PC-3 (cell line): ENCODE data around the gene TECTA. TPM values are rescaled to one million over a fixed set of nuclear protein-coding genes. Genes with fewer than 3 reads are reported as not detected.

Source experiments
- ATAC-seq: fragments of 200-7000 bp; cut with Tn5 transposase; 2 replicates; pipeline ENCODE4 v1.9.1; 2020; ENCODE audit warnings: mild to moderate bottlenecking, moderate library complexity
- BruUV-seq: library from RNA; stranded (reverse); fragments of 400-500 nt; replicated peaks from 2 replicates; lab custom pipeline; 2021; lab: Mats Ljungman, UMichigan
- CTCF ChIA-PET: fragments of 300-600 bp; sonication (Branson Sonifier 250); formaldehyde crosslinking; loops from one replicate; lab custom pipeline; 2022; ENCODE audit warnings: antibody characterized with exemption; lab: Charles Lee
- POLR2A ChIA-PET: fragments of 300-600 bp; sonication (Branson Sonifier 250); formaldehyde crosslinking; loops from one replicate; lab custom pipeline; 2022; ENCODE audit warnings: antibody characterized with exemption; ENCODE audit not compliant: unreplicated experiment; lab: Charles Lee
- DNase-seq: peaks from one replicate; pipeline ENCODE4 v3.0.0-alpha.2; 2015
- H2AFZ ChIP-seq: fragments of 300-600 bp; sonication (generic); 2 replicates; pipeline ENCODE4 v1.6.0; 2016; ENCODE audit warnings: antibody characterized with exemption, low read length
- H3F3A ChIP-seq: fragments of 300-600 bp; sonication (generic); one replicate; pipeline ENCODE4 v1.6.0; 2017; ENCODE audit warnings: antibody characterized with exemption, low read length, control low read depth, mild to moderate bottlenecking; ENCODE audit not compliant: unreplicated experiment
- H3K27ac ChIP-seq: fragments of 300-600 bp; sonication (generic); 2 replicates; pipeline ENCODE4 v1.5.1; 2016; ENCODE audit warnings: mild to moderate bottlenecking, low read length
- H3K27me3 ChIP-seq: fragments of 300-600 bp; sonication (generic); 2 replicates; pipeline ENCODE4 v1.6.1; 2016; ENCODE audit warnings: low read length, mixed read lengths
- H3K36me3 ChIP-seq: fragments of 300-600 bp; sonication (generic); 2 replicates; pipeline ENCODE4 v1.6.1; 2016; ENCODE audit warnings: low read depth, mixed run types, low read length, mixed read lengths
- H3K4me1 ChIP-seq: fragments of 300-600 bp; sonication (generic); 2 replicates; pipeline ENCODE4 v1.5.1; 2016; ENCODE audit warnings: low read length; ENCODE audit not compliant: insufficient read depth
- H3K4me2 ChIP-seq: fragments of 300-600 bp; sonication (generic); 2 replicates; pipeline ENCODE4 v1.6.0; 2016; ENCODE audit warnings: low read length
- H3K4me3 ChIP-seq: fragments of 300-600 bp; sonication (generic); 2 replicates; pipeline ENCODE4 v1.5.1; 2016; ENCODE audit warnings: mild to moderate bottlenecking, low read length, mixed read lengths
- H3K79me2 ChIP-seq: fragments of 300-600 bp; sonication (generic); 2 replicates; pipeline ENCODE4 v1.6.1; 2017; ENCODE audit warnings: low read length, mixed read lengths
- H3K9ac ChIP-seq: fragments of 300-600 bp; sonication (generic); 2 replicates; pipeline ENCODE4 v1.6.0; 2016; ENCODE audit warnings: mild to moderate bottlenecking, low read length
- H3K9me2 ChIP-seq: fragments of 300-600 bp; sonication (generic); replicated peaks from 2 replicates; pipeline ENCODE4 v1.6.1; 2016; ENCODE audit warnings: mixed run types, low read length, mixed read lengths
- H3K9me3 ChIP-seq: fragments of 300-600 bp; sonication (generic); 2 replicates; pipeline ENCODE4 v1.6.1; 2016; ENCODE audit warnings: low read length, mixed read lengths
- H4K20me1 ChIP-seq: fragments of 300-600 bp; sonication (generic); 2 replicates; pipeline ENCODE4 v1.6.1; 2016; ENCODE audit warnings: low read length, mixed read lengths
- CTCF ChIP-seq: fragments of 300-600 bp; sonication (generic); conservative IDR thresholded peaks from 2 replicates; pipeline ENCODE4 v1.5.1; 2017; ENCODE audit warnings: antibody characterized with exemption, low read depth, mild to moderate bottlenecking, low read length
- EZH2 ChIP-seq: fragments of 300-600 bp; sonication (generic); IDR thresholded peaks from one replicate; pipeline ENCODE4 v1.6.1; 2017; ENCODE audit warnings: antibody characterized with exemption, mild to moderate bottlenecking, low read length; ENCODE audit not compliant: unreplicated experiment
- EZH2phosphoT487 ChIP-seq: fragments of 300-600 bp; sonication (generic); IDR thresholded peaks from 2 replicates; pipeline ENCODE4 v1.6.1; 2018; ENCODE audit warnings: mild to moderate bottlenecking, antibody characterized with exemption, low read length, borderline replicate concordance
- intact Hi-C: fragments of 100-400 bp; cut with micrococcal nuclease; formaldehyde crosslinking; loops from 2 replicates; pipeline ENCODE4 v1.9.0; 2023
- total RNA-seq: library from RNA; depleted of rRNA; stranded (reverse); fragments of >200 nt; gene quantifications from 2 replicates; pipeline ENCODE4 v1.2.3, GENCODE V29; 2014

TECTA gene
- total RNA-seq, 1 experiment from 2014 or later, result 0.11 TPM

- Histone ChIP-seq H3K27me3 (peaks cover 53% of the 10 kb centered on the region), H3K36me3 (no peaks in the 10 kb centered on the region), H3K4me2 (no peak overlapping the region), H3K27ac (no peak overlapping the region), H4K20me1 (no peaks in the 10 kb centered on the region), H3K79me2 (no peaks in the 10 kb centered on the region), H3K9ac (no peak overlapping the region), H2AFZ (no peak overlapping the region), H3K4me1 (peaks cover 6% of the 10 kb centered on the region; the same call in 1 of the 2 replicates), H3K4me3 (no peak overlapping the region), H3F3A (no peaks in the 10 kb centered on the region), H3K9me2 (no peaks in the 10 kb centered on the region), H3K9me3 (no peaks in the 10 kb centered on the region)
- no TSS peak for BruUV-seq
- POLR2A ChIA-PET, result no interaction called here
- DNase-seq (no peak), ATAC-seq (no peak)
- TF ChIP-seq EZH2phosphoT487 (no peak), EZH2 (no peak), CTCF (no peak)
- CTCF ChIA-PET, result no interaction called here
- intact Hi-C loops, result loop anchor here (10.0 kb wide), 1 partner anchor 157 kb away; no protein-coding TSS in a partner anchor
Observed at GRCh38 chr11:121191818-121192217, 90.8 kb downstream of the TECTA start.

- Histone ChIP-seq H3K79me2 (no peaks in the 10 kb centered on the region), H3K9ac (no peak overlapping the region), H3F3A (no peaks in the 10 kb centered on the region), H3K9me2 (no peaks in the 10 kb centered on the region), H3K9me3 (no peaks in the 10 kb centered on the region), H3K36me3 (no peaks in the 10 kb centered on the region), H3K4me3 (peak overlapping the region; percentile 49), H3K4me2 (peak overlapping the region; percentile 72), H2AFZ (no peak overlapping the region), H4K20me1 (no peaks in the 10 kb centered on the region), H3K4me1 (peaks cover 6% of the 10 kb centered on the region; the same call in 1 of the 2 replicates), H3K27ac (no peak overlapping the region), H3K27me3 (peaks cover 28% of the 10 kb centered on the region)
- intact Hi-C loops, result loop anchor here (1.0 to 10.0 kb wide), 5 partner anchors 82 to 684 kb away; partner anchors contain the start of gene GRIK4
- DNase-seq, result peak; percentile 91
- CTCF ChIA-PET, result interaction anchor here (0.7 to 1.1 kb wide), 5 partner anchors 26 to 683 kb away, joined by 3 to 8 read pairs (median 5); partner anchors contain the start of gene GRIK4
- ATAC-seq, result peak; percentile 97
- BruUV-seq, result no TSS peak
- POLR2A ChIA-PET, result interaction anchor here (0.5 kb wide), 1 partner anchor 170 kb away, joined by 7 read pairs; no protein-coding TSS in a partner anchor
- TF ChIP-seq EZH2 (no peak), EZH2phosphoT487 (no peak), CTCF (peak; percentile 96)
Observed at GRCh38 chr11:121194731-121195596, 93.9 kb downstream of the TECTA start.
